DMS 273 treated with DMSO at 0.1 percent for 48 hours (cell line): ENCODE data around the gene EVA1C.
"Not testable (repeated sequence)": the region's sequence is repeated elsewhere in the genome, so short reads cannot be mapped to it uniquely, and the experiment has no call there.

ENCODE experiments used
- DNase-seq: peaks from one replicate; lab custom pipeline; 2025; lab: John Stamatoyannopoulos, UW

EVA1C gene

GRCh38 chr21:32499249-32500055 lies 86.9 kb downstream of the EVA1C start:
- no peak for DNase-seq

- DNase-seq = not testable (repeated sequence)
Observed at GRCh38 chr21:32503641-32504040, 91.1 kb downstream of the EVA1C start.

GRCh38 chr21:32505767-32506166 lies 93.3 kb downstream of the EVA1C start:
- not testable (repeated sequence) for DNase-seq

- not testable (repeated sequence) for DNase-seq
Observed at GRCh38 chr21:32506411-32506965, 94.0 kb downstream of the EVA1C start.

- no peak for DNase-seq
Observed at GRCh38 chr21:32507342-32507919, 94.9 kb downstream of the EVA1C start.

- DNase-seq = not testable (repeated sequence)
Observed at GRCh38 chr21:32508036-32508435, 95.5 kb downstream of the EVA1C start.

- no peak for DNase-seq
Observed at GRCh38 chr21:32508558-32508957, 96.1 kb downstream of the EVA1C start.

- not testable (repeated sequence) for DNase-seq
Observed at GRCh38 chr21:32508975-32509374, 96.5 kb downstream of the EVA1C start.

- DNase-seq = no peak
Observed at GRCh38 chr21:32514275-32515055, 102.0 kb downstream of the EVA1C start.

- DNase-seq = no peak
Observed at GRCh38 chr21:32515874-32516273, 103.4 kb downstream of the EVA1C start.

- DNase-seq = no peak
Observed at GRCh38 chr21:32516756-32517649, 104.5 kb downstream of the EVA1C start.

- no peak for DNase-seq
Observed at GRCh38 chr21:32519945-32520874, 107.7 kb downstream of the EVA1C start.

- peak; percentile 23 for DNase-seq
Observed at GRCh38 chr21:32520875-32521735, 108.6 kb downstream of the EVA1C start.

- no peak for DNase-seq
Observed at GRCh38 chr21:32521736-32522355, 109.3 kb downstream of the EVA1C start.

GRCh38 chr21:32523463-32523862 lies 111.0 kb downstream of the EVA1C start:
- DNase-seq = no peak

GRCh38 chr21:32523988-32524719 lies 111.6 kb downstream of the EVA1C start:
- DNase-seq = no peak

- no peak for DNase-seq
Observed at GRCh38 chr21:32525282-32525681, 112.8 kb downstream of the EVA1C start.

- no peak for DNase-seq
Observed at GRCh38 chr21:32529679-32530078, 117.2 kb downstream of the EVA1C start.
